ENCODE results near the gene SOX6. TPM values are rescaled to one million over a fixed set of nuclear protein-coding genes. Genes with fewer than 3 reads are reported as not detected.

The SOX6 gene
- total RNA-seq, 1 experiment from 2014 or later, result not detected

- H3K9me3 ChIP-seq (ENCODE audit: low read length), result no peaks in the 10 kb centered on the region
- no peaks in the 10 kb centered on the region for H3K79me2 ChIP-seq (ENCODE audit: low read length)
- H3K9ac ChIP-seq (ENCODE audit: low read length), result no peak overlapping the region
- no peaks in the 10 kb centered on the region for H4K20me1 ChIP-seq (ENCODE audit: insufficient read depth, low read depth, low read length)
- no peak overlapping the region for H3K27ac ChIP-seq (ENCODE audit: low read length)
- DNase-seq, result no peak
- no peaks in the 10 kb centered on the region for H3K36me3 ChIP-seq (ENCODE audit: insufficient read depth, low read length)
- H3K4me3 ChIP-seq (ENCODE audit: low read length), result no peak overlapping the region
- no peak overlapping the region for H2AFZ ChIP-seq (ENCODE audit: low read length)
- no peaks in the 10 kb centered on the region for H3K4me1 ChIP-seq (ENCODE audit: low read length)
- H3K9me2 ChIP-seq (replicated peaks; ENCODE audit: insufficient read depth, low read length), result no peaks in the 10 kb centered on the region
- no peaks in the 10 kb centered on the region for H3K27me3 ChIP-seq (ENCODE audit: low read length)
- H3K4me2 ChIP-seq (ENCODE audit: low read depth, low read length, poor library complexity, severe bottlenecking), result no peak overlapping the region
Observed at GRCh38 chr11:15937601-15938120, 418.7 kb downstream of the SOX6 start.

DNA sequence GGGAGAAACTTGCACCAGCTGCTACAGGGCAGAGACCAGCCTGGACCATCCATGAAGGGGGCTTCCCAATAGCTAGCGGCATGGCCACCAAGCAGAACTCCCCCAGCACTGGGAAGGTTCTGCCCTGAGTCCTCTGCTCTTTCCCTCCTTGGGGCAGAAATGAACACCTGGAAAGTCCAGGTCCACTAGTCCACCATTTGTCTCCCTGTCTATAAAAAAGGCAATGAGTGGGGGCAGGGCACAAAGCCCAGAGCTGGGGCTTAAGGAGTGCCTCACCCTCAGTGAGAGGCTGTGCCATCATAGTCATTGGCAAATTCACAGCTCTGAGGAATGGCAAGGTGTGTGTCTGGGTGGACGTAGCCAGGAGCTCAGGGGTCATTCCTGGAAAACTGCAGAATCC lies 420.3 kb downstream of the SOX6 start:
- H3K9me2 ChIP-seq (replicated peaks; ENCODE audit: insufficient read depth, low read length), result no peaks in the 10 kb centered on the region
- DNase-seq, result no peak
- no peak overlapping the region for H3K4me2 ChIP-seq (ENCODE audit: low read depth, low read length, poor library complexity, severe bottlenecking)
- H3K36me3 ChIP-seq (ENCODE audit: insufficient read depth, low read length), result no peaks in the 10 kb centered on the region
- no peaks in the 10 kb centered on the region for H4K20me1 ChIP-seq (ENCODE audit: insufficient read depth, low read depth, low read length)
- H3K79me2 ChIP-seq (ENCODE audit: low read length), result no peaks in the 10 kb centered on the region
- no peaks in the 10 kb centered on the region for H3K9me3 ChIP-seq (ENCODE audit: low read length)
- H3K9ac ChIP-seq (ENCODE audit: low read length), result no peak overlapping the region
- no peaks in the 10 kb centered on the region for H3K4me1 ChIP-seq (ENCODE audit: low read length)
- no peak overlapping the region for H2AFZ ChIP-seq (ENCODE audit: low read length)
- no peak overlapping the region for H3K4me3 ChIP-seq (ENCODE audit: low read length)
- H3K27ac ChIP-seq (ENCODE audit: low read length), result no peak overlapping the region
- no peaks in the 10 kb centered on the region for H3K27me3 ChIP-seq (ENCODE audit: low read length)

GRCh38 chr11:15935373-15935772 lies 421.0 kb downstream of the SOX6 start:
- Histone ChIP-seq H3K27ac (ENCODE audit: low read length) (no peak overlapping the region), H3K9ac (ENCODE audit: low read length) (no peak overlapping the region), H3K4me3 (ENCODE audit: low read length) (no peak overlapping the region), H3K9me3 (ENCODE audit: low read length) (no peaks in the 10 kb centered on the region), H3K79me2 (ENCODE audit: low read length) (no peaks in the 10 kb centered on the region), H3K36me3 (ENCODE audit: insufficient read depth, low read length) (no peaks in the 10 kb centered on the region), H3K4me2 (ENCODE audit: low read depth, low read length, poor library complexity, severe bottlenecking) (no peak overlapping the region), H3K27me3 (ENCODE audit: low read length) (no peaks in the 10 kb centered on the region), H3K9me2 (replicated peaks; ENCODE audit: insufficient read depth, low read length) (no peaks in the 10 kb centered on the region), H2AFZ (ENCODE audit: low read length) (no peak overlapping the region), H4K20me1 (ENCODE audit: insufficient read depth, low read depth, low read length) (no peaks in the 10 kb centered on the region), H3K4me1 (ENCODE audit: low read length) (no peaks in the 10 kb centered on the region)
- DNase-seq, result no peak

- H3K36me3 ChIP-seq (ENCODE audit: insufficient read depth, low read length), result no peaks in the 10 kb centered on the region
- H4K20me1 ChIP-seq (ENCODE audit: insufficient read depth, low read depth, low read length), result no peaks in the 10 kb centered on the region
- H3K79me2 ChIP-seq (ENCODE audit: low read length), result no peaks in the 10 kb centered on the region
- no peak for DNase-seq
- H2AFZ ChIP-seq (ENCODE audit: low read length), result no peak overlapping the region
- no peaks in the 10 kb centered on the region for H3K4me1 ChIP-seq (ENCODE audit: low read length)
- no peaks in the 10 kb centered on the region for H3K9me3 ChIP-seq (ENCODE audit: low read length)
- no peaks in the 10 kb centered on the region for H3K27me3 ChIP-seq (ENCODE audit: low read length)
- H3K27ac ChIP-seq (ENCODE audit: low read length), result no peak overlapping the region
- H3K4me2 ChIP-seq (ENCODE audit: low read depth, low read length, poor library complexity, severe bottlenecking), result no peak overlapping the region
- no peak overlapping the region for H3K9ac ChIP-seq (ENCODE audit: low read length)
- no peak overlapping the region for H3K4me3 ChIP-seq (ENCODE audit: low read length)
- no peaks in the 10 kb centered on the region for H3K9me2 ChIP-seq (replicated peaks; ENCODE audit: insufficient read depth, low read length)
Observed at GRCh38 chr11:15933886-15934625, 422.3 kb downstream of the SOX6 start.

DNA sequence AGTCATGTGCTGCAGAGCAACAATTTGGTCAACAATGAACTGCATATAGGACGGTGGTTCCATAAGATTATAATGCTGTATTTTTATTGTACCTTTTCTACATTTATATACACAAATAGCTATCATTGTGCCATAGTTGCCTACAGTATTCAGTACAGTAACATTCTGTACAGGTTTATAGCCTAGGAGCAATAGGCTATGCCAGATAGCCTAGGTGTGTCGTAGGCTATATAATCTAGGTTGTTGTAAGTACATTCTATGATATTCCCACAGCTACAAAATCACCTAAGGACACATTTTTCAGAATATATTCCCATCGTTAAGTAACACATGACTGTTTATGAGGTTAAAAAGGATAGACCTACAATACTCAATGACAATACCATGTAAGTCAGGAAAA lies 423.9 kb downstream of the SOX6 start:
- H3K79me2 ChIP-seq (ENCODE audit: low read length), result no peaks in the 10 kb centered on the region
- H3K4me2 ChIP-seq (ENCODE audit: low read depth, low read length, poor library complexity, severe bottlenecking), result no peak overlapping the region
- H3K4me3 ChIP-seq (ENCODE audit: low read length), result no peak overlapping the region

GRCh38 chr11:15931497-15931896 lies 424.8 kb downstream of the SOX6 start:
- H3K4me2 ChIP-seq (ENCODE audit: low read depth, low read length, poor library complexity, severe bottlenecking), result no peak overlapping the region
- H3K36me3 ChIP-seq (ENCODE audit: insufficient read depth, low read length), result no peaks in the 10 kb centered on the region
- H3K9me3 ChIP-seq (ENCODE audit: low read length), result no peaks in the 10 kb centered on the region
- no peaks in the 10 kb centered on the region for H3K9me2 ChIP-seq (replicated peaks; ENCODE audit: insufficient read depth, low read length)
- H3K27me3 ChIP-seq (ENCODE audit: low read length), result no peaks in the 10 kb centered on the region
- H3K27ac ChIP-seq (ENCODE audit: low read length), result no peak overlapping the region
- H4K20me1 ChIP-seq (ENCODE audit: insufficient read depth, low read depth, low read length), result no peaks in the 10 kb centered on the region
- no peaks in the 10 kb centered on the region for H3K79me2 ChIP-seq (ENCODE audit: low read length)
- no peak overlapping the region for H3K4me3 ChIP-seq (ENCODE audit: low read length)
- DNase-seq, result no peak
- H3K4me1 ChIP-seq (ENCODE audit: low read length), result no peaks in the 10 kb centered on the region
- H2AFZ ChIP-seq (ENCODE audit: low read length), result no peak overlapping the region
- no peak overlapping the region for H3K9ac ChIP-seq (ENCODE audit: low read length)

More for the DNA sequence above, 423.9 kb downstream of the SOX6 start:
- no peaks in the 10 kb centered on the region for H3K9me3 ChIP-seq (ENCODE audit: low read length)
- H2AFZ ChIP-seq (ENCODE audit: low read length), result no peak overlapping the region
- no peak overlapping the region for H3K27ac ChIP-seq (ENCODE audit: low read length)
- H4K20me1 ChIP-seq (ENCODE audit: insufficient read depth, low read depth, low read length), result no peaks in the 10 kb centered on the region
- no peak for DNase-seq
- H3K27me3 ChIP-seq (ENCODE audit: low read length), result no peaks in the 10 kb centered on the region
- no peaks in the 10 kb centered on the region for H3K4me1 ChIP-seq (ENCODE audit: low read length)
- H3K9ac ChIP-seq (ENCODE audit: low read length), result no peak overlapping the region
- H3K9me2 ChIP-seq (replicated peaks; ENCODE audit: insufficient read depth, low read length), result no peaks in the 10 kb centered on the region
- H3K36me3 ChIP-seq (ENCODE audit: insufficient read depth, low read length), result no peaks in the 10 kb centered on the region

DNA sequence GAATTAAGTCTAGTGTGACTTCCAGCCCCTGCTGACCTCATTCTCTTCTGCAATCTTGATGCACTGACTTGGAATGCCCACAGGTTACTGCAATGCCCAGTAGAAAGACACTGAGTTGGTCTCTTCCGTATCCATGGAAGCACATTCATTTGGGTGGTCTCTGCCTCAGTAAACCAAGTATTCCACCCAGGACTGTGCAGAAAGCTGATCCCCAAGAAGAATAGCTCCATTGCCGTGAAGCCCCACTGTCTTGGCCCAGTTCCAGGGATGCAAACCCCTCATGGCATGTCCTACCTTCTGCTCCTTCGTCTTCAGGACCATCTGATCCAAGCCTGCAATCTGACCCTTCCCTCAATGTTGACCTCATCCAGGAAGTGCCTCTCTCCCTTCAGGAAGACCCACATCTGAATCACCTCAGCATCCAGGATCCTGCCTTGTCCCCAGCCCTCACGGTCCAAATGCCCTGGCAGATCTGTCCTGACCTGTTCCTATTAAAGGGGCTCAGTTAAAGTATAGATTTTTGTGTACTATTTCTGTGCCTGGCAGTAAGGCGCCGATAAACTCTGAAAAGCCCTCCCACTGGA lies 425.8 kb downstream of the SOX6 start:
- Histone ChIP-seq H3K9ac (ENCODE audit: low read length) (no peak overlapping the region), H3K4me3 (ENCODE audit: low read length) (no peak overlapping the region), H3K9me3 (ENCODE audit: low read length) (no peaks in the 10 kb centered on the region), H3K9me2 (replicated peaks; ENCODE audit: insufficient read depth, low read length) (no peaks in the 10 kb centered on the region), H3K27me3 (ENCODE audit: low read length) (no peaks in the 10 kb centered on the region), H3K4me1 (ENCODE audit: low read length) (no peaks in the 10 kb centered on the region), H3K27ac (ENCODE audit: low read length) (no peak overlapping the region), H4K20me1 (ENCODE audit: insufficient read depth, low read depth, low read length) (no peaks in the 10 kb centered on the region), H2AFZ (ENCODE audit: low read length) (no peak overlapping the region), H3K4me2 (ENCODE audit: low read depth, low read length, poor library complexity, severe bottlenecking) (no peak overlapping the region), H3K36me3 (ENCODE audit: insufficient read depth, low read length) (no peaks in the 10 kb centered on the region), H3K79me2 (ENCODE audit: low read length) (no peaks in the 10 kb centered on the region)
- DNase-seq, result no peak

GRCh38 chr11:15929371-15929901 lies 426.9 kb downstream of the SOX6 start:
- Histone ChIP-seq H3K79me2 (ENCODE audit: low read length) (no peaks in the 10 kb centered on the region), H3K27me3 (ENCODE audit: low read length) (no peaks in the 10 kb centered on the region), H2AFZ (ENCODE audit: low read length) (no peak overlapping the region), H3K4me1 (ENCODE audit: low read length) (no peaks in the 10 kb centered on the region), H3K4me3 (ENCODE audit: low read length) (no peak overlapping the region), H3K4me2 (ENCODE audit: low read depth, low read length, poor library complexity, severe bottlenecking) (no peak overlapping the region), H3K9ac (ENCODE audit: low read length) (no peak overlapping the region), H3K27ac (ENCODE audit: low read length) (no peak overlapping the region), H4K20me1 (ENCODE audit: insufficient read depth, low read depth, low read length) (no peaks in the 10 kb centered on the region), H3K36me3 (ENCODE audit: insufficient read depth, low read length) (no peaks in the 10 kb centered on the region), H3K9me3 (ENCODE audit: low read length) (no peaks in the 10 kb centered on the region), H3K9me2 (replicated peaks; ENCODE audit: insufficient read depth, low read length) (no peaks in the 10 kb centered on the region)
- DNase-seq, result no peak
